ENCODE results near the gene CHAD.

CHAD gene

DNA sequence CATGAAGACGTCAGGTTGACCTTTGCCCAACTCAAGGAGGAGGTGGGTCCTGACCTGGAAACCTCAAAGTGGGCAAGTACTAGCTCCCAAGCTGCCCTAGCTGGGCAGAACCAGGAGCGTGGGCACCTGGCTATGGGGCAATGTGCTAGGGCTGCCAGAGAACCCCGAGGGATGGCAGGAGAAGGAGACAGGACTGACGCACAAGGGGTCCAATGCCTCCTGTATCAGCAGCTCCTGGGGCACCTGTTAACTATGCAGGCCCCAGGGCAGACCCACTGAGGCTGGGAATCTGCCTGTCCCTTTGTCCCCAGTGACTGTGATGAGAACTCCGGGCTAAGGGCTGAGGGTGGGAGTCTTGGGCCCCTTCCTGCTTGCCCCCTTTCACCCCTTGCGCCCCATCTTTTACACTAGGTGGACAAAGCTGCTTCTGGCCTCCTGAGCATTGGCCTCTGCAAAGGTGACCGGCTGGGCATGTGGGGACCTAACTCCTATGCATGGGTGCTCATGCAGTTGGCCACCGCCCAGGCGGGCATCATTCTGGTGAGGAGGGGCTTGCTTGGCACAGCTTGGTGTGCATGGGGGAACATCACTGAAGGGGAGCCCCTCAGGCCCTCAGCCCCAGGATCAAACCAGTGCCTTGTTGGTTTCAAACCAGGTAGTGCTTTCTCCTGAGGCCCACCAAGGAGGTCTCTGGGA is 7.7 kb downstream of the CHAD start:
- no peak for DNase-seq (ENCODE audit: low read depth)

DNA sequence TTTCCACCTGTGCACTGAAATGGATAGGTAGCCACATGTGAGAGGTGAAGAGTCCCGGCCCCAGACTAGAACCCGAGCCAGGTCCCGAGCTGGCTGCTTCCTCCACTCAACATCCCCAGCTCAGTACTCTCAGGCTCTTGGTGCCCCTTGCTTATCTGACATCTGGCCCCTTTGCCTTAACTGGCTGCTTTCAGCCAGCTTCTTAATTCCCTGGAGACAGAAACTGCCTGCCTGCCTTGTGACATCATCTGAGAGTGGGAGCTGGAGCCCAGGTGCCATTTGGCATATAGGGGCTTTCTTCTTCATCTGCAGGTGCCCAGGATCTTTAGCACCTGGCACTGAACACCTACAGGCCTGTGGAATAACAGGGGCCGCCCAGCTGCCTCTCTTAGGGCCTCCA is 8.9 kb downstream of the CHAD start:
- no peak overlapping the region for H3K4me3 ChIP-seq (ENCODE audit: control insufficient read depth, low read depth, low read length)
- TF ChIP-seq, protein P1, sequence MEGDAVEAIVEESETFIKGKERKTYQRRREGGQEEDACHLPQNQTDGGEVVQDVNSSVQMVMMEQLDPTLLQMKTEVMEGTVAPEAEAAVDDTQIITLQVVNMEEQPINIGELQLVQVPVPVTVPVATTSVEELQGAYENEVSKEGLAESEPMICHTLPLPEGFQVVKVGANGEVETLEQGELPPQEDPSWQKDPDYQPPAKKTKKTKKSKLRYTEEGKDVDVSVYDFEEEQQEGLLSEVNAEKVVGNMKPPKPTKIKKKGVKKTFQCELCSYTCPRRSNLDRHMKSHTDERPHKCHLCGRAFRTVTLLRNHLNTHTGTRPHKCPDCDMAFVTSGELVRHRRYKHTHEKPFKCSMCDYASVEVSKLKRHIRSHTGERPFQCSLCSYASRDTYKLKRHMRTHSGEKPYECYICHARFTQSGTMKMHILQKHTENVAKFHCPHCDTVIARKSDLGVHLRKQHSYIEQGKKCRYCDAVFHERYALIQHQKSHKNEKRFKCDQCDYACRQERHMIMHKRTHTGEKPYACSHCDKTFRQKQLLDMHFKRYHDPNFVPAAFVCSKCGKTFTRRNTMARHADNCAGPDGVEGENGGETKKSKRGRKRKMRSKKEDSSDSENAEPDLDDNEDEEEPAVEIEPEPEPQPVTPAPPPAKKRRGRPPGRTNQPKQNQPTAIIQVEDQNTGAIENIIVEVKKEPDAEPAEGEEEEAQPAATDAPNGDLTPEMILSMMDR (IDR thresholded peaks at IDR 0.05; ENCODE audit: control insufficient read depth, insufficient read depth, low read depth, low read length, missing control alignments), result no peak
- no peak for DNase-seq (ENCODE audit: low read depth)

More for the DNA sequence above, 7.7 kb downstream of the CHAD start:
- TF ChIP-seq, protein P1 (IDR thresholded peaks at IDR 0.05; ENCODE audit: control insufficient read depth, insufficient read depth, low read depth, low read length, missing control alignments), result no peak
- no peak overlapping the region for H3K4me3 ChIP-seq (ENCODE audit: control insufficient read depth, low read depth, low read length)

DNA sequence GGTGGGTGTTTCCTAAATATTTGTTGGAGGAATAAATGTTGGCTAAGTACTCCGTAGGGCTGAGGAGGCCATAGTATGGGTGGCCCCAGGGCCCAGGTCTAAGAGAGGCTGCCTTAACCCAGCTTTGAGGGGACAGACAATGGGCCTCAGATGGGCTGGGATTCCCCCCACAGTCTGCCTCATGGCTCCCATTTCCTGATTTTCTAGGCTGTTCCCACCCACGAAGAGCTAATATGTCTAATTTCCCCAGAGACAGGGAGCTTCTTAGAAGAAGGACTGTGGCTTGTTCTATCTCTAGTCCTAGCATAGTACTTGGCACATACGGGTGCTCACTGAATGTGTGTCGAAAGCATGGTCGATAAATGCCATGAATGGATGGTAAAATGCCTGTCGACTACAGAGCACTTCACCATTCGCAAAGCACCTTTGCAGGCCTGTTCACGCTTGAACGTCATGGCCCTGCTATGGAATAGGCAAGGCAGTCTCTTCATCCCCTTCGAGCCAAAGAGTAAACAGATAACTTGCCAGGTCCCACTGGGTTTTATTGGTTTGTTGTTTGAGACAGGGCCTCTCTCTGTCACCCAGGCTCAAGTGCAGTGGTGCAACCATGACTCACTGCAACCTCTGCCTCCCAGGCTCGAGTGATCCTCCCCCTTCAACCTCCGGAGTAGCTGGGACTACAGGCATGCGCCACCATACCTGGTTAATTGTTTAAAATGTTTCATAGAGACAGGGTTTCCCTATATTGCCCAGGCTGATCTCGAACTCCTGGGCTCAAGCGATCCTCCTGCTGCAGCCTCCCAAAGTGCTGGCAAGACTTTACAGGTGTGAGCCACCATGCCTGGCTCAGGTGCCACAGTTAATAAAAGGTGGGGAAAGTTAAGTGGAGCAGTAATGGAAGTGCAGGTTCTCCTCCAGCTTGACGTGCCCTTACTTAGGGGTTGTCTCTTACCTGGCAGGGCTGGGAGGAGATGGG is 9.7 kb downstream of the CHAD start:
- no peak for DNase-seq (ENCODE audit: low read depth)
- TF ChIP-seq, protein P1 (IDR thresholded peaks at IDR 0.05; ENCODE audit: control insufficient read depth, insufficient read depth, low read depth, low read length, missing control alignments), result no peak
- no peak overlapping the region for H3K4me3 ChIP-seq (ENCODE audit: control insufficient read depth, low read depth, low read length)

DNA sequence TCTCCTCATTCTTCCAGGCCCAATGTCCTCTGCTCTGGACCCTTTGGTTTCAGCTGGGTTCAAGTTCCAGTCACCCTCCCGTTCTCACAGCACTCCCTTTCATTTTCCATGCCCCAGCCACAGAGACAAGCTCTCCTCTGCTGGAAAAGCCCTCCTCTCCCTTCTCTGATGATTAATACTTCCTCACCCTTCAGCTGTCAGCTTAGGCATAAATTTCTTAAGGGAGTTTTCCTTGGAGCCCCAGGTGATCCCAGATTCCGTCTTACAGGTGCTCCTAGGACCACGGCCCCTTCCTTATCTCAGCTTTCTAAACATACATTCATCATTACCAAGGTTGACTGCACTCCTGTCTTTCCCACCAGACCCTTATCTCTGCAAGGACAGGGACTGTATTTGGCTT is 10.4 kb downstream of the CHAD start:
- TF ChIP-seq, protein P1 (IDR thresholded peaks at IDR 0.05; ENCODE audit: control insufficient read depth, insufficient read depth, low read depth, low read length, missing control alignments), result no peak
- no peak for DNase-seq (ENCODE audit: low read depth)
- H3K4me3 ChIP-seq (ENCODE audit: control insufficient read depth, low read depth, low read length), result no peak overlapping the region

DNA sequence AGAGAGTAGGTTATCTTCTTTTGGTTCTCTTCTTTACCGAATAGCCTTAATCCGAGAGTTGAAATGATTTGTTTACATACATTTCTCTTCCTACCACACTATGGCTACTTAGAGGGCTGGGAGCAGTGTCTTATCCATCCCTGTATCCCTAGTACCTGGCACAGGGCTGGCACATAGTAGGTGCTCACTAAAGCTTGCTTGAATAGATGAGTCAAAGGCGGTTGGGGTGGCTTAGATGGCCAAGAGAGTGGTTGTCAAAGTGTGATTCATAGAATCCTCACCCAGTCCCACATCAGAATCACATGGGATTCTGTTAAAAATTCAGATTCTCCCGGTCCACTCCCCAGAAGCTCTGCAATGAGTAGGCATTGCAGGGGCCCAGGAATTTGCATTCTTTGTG is 11.1 kb downstream of the CHAD start:
- DNase-seq (ENCODE audit: low read depth), result no peak
- TF ChIP-seq, protein P1 (IDR thresholded peaks at IDR 0.05; ENCODE audit: control insufficient read depth, insufficient read depth, low read depth, low read length, missing control alignments), result no peak
- H3K4me3 ChIP-seq (ENCODE audit: control insufficient read depth, low read depth, low read length), result no peak overlapping the region

DNA sequence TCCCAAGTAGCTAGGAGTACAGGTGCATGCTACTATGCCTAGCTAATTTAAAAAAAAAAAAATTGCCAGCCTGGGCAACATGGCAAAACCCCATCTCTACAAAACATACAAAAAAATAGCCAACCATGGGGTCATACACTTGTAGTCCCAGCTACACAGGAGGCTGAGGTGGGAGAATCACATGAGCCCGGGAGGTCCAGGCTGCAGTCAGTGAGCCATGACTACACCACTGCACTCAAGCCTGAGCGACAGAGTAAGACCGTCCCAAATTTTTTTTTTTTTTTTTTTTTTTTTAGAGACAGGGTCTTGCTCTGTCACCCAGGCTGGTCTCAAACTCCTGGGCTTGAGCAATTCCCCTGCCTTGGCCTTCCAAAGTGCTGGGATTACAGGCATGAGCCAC is 14.8 kb downstream of the CHAD start:
- H3K4me3 ChIP-seq (ENCODE audit: control insufficient read depth, low read depth, low read length), result no peak overlapping the region
- DNase-seq (ENCODE audit: low read depth), result no peak
- TF ChIP-seq, protein P1 (IDR thresholded peaks at IDR 0.05; ENCODE audit: control insufficient read depth, insufficient read depth, low read depth, low read length, missing control alignments), result no peak
